HG03469 (cell line): ENCODE data around the gene RANBP9.

ENCODE experiments used
- ATAC-seq: cut with Tn5 transposase; IDR thresholded peaks from one replicate; pipeline ENCODE4 v1.9.1; 2021; ENCODE audit warnings: mild to moderate bottlenecking, moderate library complexity, moderate number of reproducible peaks; ENCODE audit not compliant: unreplicated experiment

RANBP9 gene

GRCh38 chr6:13655700-13656099, 55.9 kb downstream of the RANBP9 start:
- ATAC-seq = no peak

GRCh38 chr6:13654496-13654895, 57.1 kb downstream of the RANBP9 start:
- no peak for ATAC-seq

GRCh38 chr6:13653296-13653695, 58.3 kb downstream of the RANBP9 start:
- no peak for ATAC-seq

GRCh38 chr6:13649393-13649792, 62.2 kb downstream of the RANBP9 start:
- no peak for ATAC-seq

DNA sequence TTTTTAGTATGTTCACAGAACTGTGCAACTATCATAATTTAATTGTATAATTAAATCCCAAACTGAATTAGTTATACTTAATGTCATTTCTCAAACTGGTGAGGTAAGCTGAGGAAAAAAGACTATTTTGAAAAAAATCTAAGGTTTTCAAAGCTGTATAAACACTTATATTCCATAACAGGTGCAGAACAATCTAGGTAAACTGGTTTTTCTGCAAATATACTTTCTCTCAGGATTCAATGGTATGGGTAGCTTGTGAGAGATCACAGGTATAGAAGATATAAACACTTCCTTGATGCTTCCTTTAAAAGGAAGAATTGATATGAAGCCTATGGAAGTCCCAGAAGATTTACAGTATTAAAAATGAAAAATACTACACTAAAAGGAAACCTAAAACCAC, 62.8 kb downstream of the RANBP9 start:
- no peak for ATAC-seq

- ATAC-seq = no peak
Observed at GRCh38 chr6:13643125-13643524, 68.5 kb downstream of the RANBP9 start.

GRCh38 chr6:13641315-13641714, 70.3 kb downstream of the RANBP9 start:
- ATAC-seq = no peak

DNA sequence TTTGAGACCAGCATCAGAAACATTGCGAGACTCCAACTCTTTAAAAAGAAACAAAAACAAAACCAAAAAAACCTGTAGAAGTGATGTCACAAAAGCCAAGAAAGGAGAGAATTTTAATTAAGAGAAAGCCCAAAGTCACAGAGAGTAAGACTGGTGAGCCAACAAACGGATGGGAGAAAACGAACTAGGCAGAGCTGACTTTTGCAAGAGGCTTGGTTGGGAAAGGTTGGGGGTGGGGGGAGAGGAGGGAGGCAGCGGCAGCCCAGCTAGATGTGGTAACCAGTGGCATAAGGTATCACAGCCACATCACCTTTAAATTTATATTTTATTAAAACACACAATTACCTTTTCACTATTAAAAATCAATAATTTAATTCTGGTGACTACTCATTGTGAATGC, 73.0 kb downstream of the RANBP9 start:
- no peak for ATAC-seq

GRCh38 chr6:13638014-13638413, 73.6 kb downstream of the RANBP9 start:
- no peak for ATAC-seq

- no peak for ATAC-seq
Observed at GRCh38 chr6:13635948-13636658, 75.5 kb downstream of the RANBP9 start.

DNA sequence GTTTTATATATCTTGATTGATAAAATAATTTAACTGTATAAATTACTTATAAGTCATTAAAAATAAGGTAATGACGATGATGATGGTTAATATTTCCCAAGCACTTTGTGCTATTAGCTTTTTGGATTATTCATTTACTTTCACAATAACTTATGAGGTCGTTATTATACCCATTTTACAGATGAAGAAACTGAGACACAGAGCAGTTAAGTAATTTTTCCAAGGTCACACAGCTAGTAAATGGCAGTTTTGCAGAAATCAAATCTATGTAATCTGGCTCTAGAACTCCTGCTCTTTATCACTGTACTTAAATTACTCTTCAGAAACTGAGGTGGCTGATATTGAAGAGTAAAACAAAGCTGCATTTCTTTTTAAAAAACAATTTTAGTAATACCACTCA, 78.3 kb downstream of the RANBP9 start:
- no peak for ATAC-seq

DNA sequence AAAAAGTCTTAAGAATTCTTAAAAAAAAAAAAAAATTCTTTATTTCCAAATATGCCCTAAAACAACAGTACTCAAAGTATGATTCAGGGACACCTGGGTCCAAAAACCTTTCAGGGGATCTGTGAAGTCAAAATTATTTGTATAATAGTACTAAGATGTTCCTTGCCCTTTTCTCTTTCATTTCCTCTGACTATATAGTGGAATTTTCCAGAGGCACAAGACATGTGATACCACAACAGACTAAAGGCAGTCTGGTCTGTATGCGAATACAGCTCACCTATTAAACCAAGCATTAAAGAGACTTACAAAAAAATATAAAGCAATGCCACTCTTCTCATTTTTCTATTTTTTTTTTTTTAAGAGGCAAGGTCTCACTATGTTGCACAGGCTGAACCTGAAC, 81.1 kb downstream of the RANBP9 start:
- ATAC-seq = no peak

DNA sequence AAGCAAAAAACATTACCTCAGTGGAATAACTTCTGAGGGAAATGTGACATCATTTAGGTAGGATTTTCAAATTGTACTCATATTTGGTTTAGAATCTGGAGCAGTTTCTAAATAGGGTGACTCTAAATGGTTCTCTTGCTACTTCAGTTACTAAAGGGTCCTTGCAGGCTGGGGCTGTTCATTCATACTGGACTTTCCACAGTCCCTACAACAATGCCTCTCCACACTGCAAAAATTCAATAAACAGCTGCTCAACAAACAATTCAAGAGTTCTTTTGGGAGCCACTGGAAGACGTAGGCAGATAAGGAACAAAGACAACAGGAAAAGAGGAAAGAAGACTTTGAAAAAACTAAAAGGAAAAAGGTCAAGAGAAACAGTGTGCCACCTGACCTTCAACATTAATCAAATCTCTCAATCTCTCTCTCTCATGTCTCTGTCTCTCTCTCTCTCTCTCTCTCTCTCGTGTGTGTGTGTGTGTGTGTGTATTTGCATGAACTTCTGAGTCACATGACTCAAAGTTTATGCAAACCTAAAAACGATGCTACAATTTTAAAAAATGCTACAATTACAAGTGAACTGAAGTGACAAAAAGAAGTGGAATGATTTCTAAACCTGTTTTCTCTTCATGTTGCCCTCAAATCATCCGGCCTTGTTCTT, 82.0 kb downstream of the RANBP9 start:
- ATAC-seq = no peak

DNA sequence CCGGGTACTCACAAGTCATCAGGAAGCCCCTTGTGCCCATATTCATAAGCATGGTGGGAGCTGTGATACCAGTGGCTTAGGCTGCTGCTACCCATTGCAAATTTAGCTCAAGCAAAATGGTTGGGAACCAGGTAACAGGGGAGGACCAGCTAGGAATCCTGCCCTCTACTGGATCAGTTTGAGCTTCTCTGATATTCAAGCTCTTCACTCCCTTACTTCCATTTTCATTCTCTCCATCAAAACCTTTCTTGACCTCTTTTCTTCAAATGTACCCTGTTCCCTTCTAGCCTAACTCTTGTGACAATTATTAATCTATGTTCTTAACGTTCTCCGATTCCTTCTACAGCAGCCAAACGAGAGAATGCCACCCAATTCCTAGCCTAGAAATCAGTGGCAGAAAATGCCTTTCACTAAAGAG, 86.8 kb downstream of the RANBP9 start:
- ATAC-seq = no peak

DNA sequence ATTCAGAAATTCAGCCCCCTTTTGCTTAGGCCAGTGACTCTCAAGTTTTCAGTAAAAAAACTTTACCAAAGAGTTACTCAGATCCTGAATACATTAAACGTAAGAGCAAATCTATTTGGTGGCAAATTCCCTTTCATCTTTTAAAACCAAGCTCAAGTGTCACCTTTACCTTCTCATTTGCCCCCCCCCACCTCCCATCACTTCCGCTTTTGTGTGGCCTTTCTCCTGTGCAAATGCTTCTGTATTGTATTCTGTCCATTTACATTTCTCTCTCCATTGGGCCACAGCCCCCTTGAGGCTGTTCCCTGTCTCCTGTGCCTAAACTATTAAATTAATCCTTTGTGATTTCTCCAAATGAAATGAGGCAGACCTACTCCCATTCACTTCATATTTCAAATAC, 94.6 kb downstream of the RANBP9 start:
- no peak for ATAC-seq

- ATAC-seq = no peak
Observed at GRCh38 chr6:13615792-13616120, 95.9 kb downstream of the RANBP9 start.

DNA sequence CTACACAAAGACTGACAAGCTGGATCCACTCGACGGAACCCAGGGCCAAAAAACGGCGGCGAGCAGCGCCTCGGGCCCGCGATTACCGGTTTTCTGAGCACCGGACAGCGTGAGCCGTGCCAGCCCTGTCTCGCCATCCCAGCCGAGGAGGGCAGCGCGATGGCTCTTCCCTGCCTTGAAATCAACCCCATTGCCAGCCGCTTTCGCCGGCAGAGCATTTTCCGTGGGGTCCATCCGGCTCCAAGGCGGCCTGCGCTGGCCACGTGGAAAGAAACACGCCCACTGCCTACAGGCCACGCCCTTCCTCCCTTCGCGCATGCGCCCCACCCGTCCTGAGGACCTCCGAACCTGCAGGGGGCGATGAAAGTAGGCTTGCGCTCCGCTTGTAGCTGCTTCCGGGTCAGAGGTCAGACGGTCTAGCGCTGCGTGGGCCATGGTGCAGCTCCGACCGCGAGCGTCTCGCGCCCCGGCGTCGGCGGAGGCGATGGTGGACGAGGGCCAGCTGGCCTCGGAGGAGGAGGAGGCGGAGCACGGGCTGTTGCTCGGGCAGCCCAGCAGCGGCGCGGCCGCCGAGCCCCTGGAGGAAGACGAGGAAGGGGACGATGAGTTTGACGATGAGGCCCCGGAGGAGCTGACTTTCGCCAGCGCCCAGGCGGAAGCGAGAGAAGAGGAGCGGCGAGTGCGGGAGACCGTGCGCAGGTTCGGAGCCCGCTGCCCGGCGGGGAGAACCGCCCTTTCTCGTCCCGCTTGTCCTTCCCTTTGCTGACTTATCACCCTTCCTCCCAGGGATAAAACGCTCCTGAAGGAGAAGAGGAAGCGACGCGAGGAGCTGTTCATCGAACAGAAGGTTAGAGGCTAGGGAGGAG, 96.5 kb downstream of the RANBP9 start, which contains the start of gene NOL7:
Gene NOL7, plus strand, starts transcription at position 410 of the 866 bp plus-strand sequence. Its CDS starts 24 bp downstream, at position 434.
- ATAC-seq = peak; percentile 87

DNA sequence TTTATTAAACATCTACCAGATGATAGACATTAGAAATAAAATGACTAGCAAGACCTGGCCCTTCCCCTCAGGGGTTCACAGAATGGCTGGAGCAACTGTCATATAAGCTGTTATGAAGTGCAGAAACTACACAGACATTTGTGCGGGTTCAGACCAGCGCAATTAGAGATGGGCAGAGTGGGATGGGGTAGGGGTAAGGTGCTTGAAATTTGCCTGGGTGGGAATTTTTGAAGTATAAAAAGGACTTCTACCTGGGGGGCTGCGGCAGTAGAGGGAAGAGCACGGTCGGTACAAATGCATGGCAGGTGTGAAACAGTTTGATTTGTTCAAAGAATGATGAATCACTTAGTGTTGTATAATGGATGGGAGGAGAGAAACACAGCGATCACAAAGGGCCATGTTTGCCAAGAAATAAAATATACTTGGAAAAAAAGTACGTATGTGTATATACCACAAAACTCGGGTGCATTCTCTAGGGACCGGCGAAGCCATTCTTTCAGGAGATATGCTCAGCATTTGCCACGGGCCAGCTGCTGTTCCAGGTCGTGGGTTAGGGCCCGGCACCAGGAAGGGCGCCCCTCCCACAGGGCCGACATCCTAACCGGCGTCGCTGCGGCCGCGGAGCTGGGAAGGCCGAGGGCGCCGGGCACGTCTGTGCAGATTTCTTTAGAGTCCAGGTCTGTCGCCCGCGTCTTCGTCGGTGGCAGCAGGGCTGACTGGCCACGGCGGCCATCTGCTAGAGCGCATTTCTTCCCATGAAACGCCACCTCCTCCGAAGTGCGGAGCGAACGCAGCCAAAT, 97.3 kb downstream of the RANBP9 start:
- peak; percentile 1 for ATAC-seq

GRCh38 chr6:13613029-13613594, 98.5 kb downstream of the RANBP9 start:
- ATAC-seq = no peak

DNA sequence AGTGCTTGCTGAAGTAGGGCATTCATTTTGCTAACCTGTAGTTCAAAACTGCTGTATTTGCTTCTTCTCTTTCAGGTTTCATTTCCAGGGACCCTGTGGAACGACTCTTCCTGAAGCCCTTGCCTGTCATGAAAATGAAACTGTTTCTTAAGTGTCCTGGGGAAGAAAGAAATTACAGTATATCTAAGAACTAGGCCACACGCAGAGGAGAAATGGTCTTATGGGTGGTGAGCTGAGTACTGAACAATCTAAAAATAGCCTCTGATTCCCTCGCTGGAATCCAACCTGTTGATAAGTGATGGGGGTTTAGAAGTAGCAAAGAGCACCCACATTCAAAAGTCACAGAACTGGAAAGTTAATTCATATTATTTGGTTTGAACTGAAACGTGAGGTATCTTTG, 99.9 kb downstream of the RANBP9 start:
- no peak for ATAC-seq

- no peak for ATAC-seq
Observed at GRCh38 chr6:13605634-13606033, 106.0 kb downstream of the RANBP9 start.
